ENCODE results near the gene U2SURP. TPM values are rescaled to one million over a fixed set of nuclear protein-coding genes. Genes with fewer than 3 reads are reported as not detected.

Gene U2SURP
- total RNA-seq, 1 experiment from 2014 or later, result 132 TPM

- intact Hi-C loops (cut with micrococcal nuclease), result no loop called here
- Histone ChIP-seq H4K20me1 (ENCODE audit: insufficient read depth) (no peaks in the 10 kb centered on the region), H3K9me2 (ENCODE audit: insufficient read depth) (no peaks in the 10 kb centered on the region), H3K27ac (ENCODE audit: low read depth, low read length) (no peak overlapping the region), H3K4me1 (ENCODE audit: control insufficient read depth in 1 of 2, insufficient read depth in 2 of 2, low read length in 2 of 2) (no peaks in the 10 kb centered on the region), H3K9me3 (ENCODE audit: control insufficient read depth in 1 of 2, insufficient read depth in 1 of 2, low read depth in 1 of 2, low read length in 2 of 2) (no peaks in the 10 kb centered on the region), H3K4me2 (ENCODE audit: low read length) (no peak overlapping the region), H3K79me2 (ENCODE audit: insufficient read depth, low read length) (no peaks in the 10 kb centered on the region), H3K36me3 (ENCODE audit: control insufficient read depth in 1 of 2, insufficient read depth in 2 of 2, low read length in 2 of 2) (no peaks in the 10 kb centered on the region), H2AFZ (ENCODE audit: low read depth, low read length, poor library complexity, severe bottlenecking) (no peak overlapping the region), H3K4me3 (replicated peaks in 1 of 2; ENCODE audit: low read depth in 1 of 2, low read length in 2 of 2) (no peak overlapping the region), H3K9ac (ENCODE audit: low read length) (no peak overlapping the region), H3K27me3 (ENCODE audit: insufficient read depth, low read length) (no peaks in the 10 kb centered on the region)
- ATAC-seq (no peak), DNase-seq (ENCODE audit: low read depth, low spot score) (no peak)
- CTCF ChIA-PET, result no interaction called here
- RAD21 ChIA-PET (ENCODE audit: low non-redundant PET in 1 of 2, low total read pairs in 2 of 2, uncharacterized antibody in 2 of 2, unreplicated experiment in 2 of 2), result no interaction called here
- BruUV-seq (replicated peaks), result no TSS peak
- TF ChIP-seq ZFX (IDR thresholded peaks at IDR 0.05), result no peak
- TF ChIP-seq, protein P1, sequence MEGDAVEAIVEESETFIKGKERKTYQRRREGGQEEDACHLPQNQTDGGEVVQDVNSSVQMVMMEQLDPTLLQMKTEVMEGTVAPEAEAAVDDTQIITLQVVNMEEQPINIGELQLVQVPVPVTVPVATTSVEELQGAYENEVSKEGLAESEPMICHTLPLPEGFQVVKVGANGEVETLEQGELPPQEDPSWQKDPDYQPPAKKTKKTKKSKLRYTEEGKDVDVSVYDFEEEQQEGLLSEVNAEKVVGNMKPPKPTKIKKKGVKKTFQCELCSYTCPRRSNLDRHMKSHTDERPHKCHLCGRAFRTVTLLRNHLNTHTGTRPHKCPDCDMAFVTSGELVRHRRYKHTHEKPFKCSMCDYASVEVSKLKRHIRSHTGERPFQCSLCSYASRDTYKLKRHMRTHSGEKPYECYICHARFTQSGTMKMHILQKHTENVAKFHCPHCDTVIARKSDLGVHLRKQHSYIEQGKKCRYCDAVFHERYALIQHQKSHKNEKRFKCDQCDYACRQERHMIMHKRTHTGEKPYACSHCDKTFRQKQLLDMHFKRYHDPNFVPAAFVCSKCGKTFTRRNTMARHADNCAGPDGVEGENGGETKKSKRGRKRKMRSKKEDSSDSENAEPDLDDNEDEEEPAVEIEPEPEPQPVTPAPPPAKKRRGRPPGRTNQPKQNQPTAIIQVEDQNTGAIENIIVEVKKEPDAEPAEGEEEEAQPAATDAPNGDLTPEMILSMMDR (IDR thresholded peaks at IDR 0.05 in 2 of 3, conservative IDR thresholded peaks at IDR 0.05 in 1 of 3; ENCODE audit: borderline replicate concordance in 1 of 3, insufficient read depth in 1 of 3, low read depth in 2 of 3, low read length in 2 of 3), result no peak
- no peak for TF ChIP-seq FOSL1 (IDR thresholded peaks at IDR 0.05; ENCODE audit: low read depth)
- TF ChIP-seq, protein P2, sequence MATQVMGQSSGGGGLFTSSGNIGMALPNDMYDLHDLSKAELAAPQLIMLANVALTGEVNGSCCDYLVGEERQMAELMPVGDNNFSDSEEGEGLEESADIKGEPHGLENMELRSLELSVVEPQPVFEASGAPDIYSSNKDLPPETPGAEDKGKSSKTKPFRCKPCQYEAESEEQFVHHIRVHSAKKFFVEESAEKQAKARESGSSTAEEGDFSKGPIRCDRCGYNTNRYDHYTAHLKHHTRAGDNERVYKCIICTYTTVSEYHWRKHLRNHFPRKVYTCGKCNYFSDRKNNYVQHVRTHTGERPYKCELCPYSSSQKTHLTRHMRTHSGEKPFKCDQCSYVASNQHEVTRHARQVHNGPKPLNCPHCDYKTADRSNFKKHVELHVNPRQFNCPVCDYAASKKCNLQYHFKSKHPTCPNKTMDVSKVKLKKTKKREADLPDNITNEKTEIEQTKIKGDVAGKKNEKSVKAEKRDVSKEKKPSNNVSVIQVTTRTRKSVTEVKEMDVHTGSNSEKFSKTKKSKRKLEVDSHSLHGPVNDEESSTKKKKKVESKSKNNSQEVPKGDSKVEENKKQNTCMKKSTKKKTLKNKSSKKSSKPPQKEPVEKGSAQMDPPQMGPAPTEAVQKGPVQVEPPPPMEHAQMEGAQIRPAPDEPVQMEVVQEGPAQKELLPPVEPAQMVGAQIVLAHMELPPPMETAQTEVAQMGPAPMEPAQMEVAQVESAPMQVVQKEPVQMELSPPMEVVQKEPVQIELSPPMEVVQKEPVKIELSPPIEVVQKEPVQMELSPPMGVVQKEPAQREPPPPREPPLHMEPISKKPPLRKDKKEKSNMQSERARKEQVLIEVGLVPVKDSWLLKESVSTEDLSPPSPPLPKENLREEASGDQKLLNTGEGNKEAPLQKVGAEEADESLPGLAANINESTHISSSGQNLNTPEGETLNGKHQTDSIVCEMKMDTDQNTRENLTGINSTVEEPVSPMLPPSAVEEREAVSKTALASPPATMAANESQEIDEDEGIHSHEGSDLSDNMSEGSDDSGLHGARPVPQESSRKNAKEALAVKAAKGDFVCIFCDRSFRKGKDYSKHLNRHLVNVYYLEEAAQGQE (IDR thresholded peaks at IDR 0.05; ENCODE audit: low read depth), result no peak
- TF ChIP-seq CEBPB (IDR thresholded peaks at IDR 0.05; ENCODE audit: low read depth), result no peak
- no peak for TF ChIP-seq YY1 (IDR thresholded peaks at IDR 0.05; ENCODE audit: extremely low read depth, insufficient replicate concordance, low read depth, low read length)
- no peak for TF ChIP-seq SRF (IDR thresholded peaks at IDR 0.05; ENCODE audit: low read depth)
- POLR2A ChIA-PET, result no interaction called here
Observed at GRCh38 chr3:142965581-142965980, 35.8 kb upstream of the U2SURP start.

Data from HCT116 (cell line).